Measurements from ENCODE around the gene MOB2.
A peak's percentile ranks its signal among the peaks of the same experiment; 100 is the strongest.

Gene MOB2

GRCh38 chr11:1532606-1533341, 46.2 kb upstream of the MOB2 start:
- Histone ChIP-seq H4K91ac (ENCODE audit: low read depth, low read length, poor library complexity) (no peak overlapping the region), H3K79me1 (ENCODE audit: low read depth, low read length) (peaks cover 15% of the 10 kb centered on the region), H3K27me3 (ENCODE audit: control insufficient read depth in 3 of 3, insufficient read depth in 3 of 3, low read depth in 1 of 3, low read length in 3 of 3) (peaks cover 0 to 2% (median under 1%) of the 10 kb centered on the region in 3 experiments), H3K4me2 (ENCODE audit: insufficient read depth, low read length, poor library complexity, severe bottlenecking) (no peak overlapping the region), H4K8ac (ENCODE audit: low read depth, low read length) (no peak overlapping the region), H2BK120ac (ENCODE audit: low read depth, low read length) (no peak overlapping the region), H3K18ac (ENCODE audit: low read length) (no peak overlapping the region), H3K4ac (ENCODE audit: low read length) (no peak overlapping the region), H2BK5ac (ENCODE audit: low read length) (no peak overlapping the region), H3K23ac (ENCODE audit: low read depth, low read length, poor library complexity) (peak overlapping the region; percentile 34), H2AK5ac (ENCODE audit: low read depth, low read length) (no peak overlapping the region), H2AFZ (ENCODE audit: low read length) (no peak overlapping the region), H2BK15ac (ENCODE audit: low read length) (no peak overlapping the region), H2BK12ac (ENCODE audit: low read length) (no peak overlapping the region), H3K4me3 (ENCODE audit: low read length in 2 of 2) (no peak overlapping the region), H3K4me1 (ENCODE audit: control insufficient read depth in 2 of 2, insufficient read depth in 1 of 2, low read depth in 1 of 2, low read length in 2 of 2) (peaks cover 0 to 1% of the 10 kb centered on the region in 2 donors), H3K9me3 (replicated peaks in 1 of 2; ENCODE audit: control insufficient read depth in 2 of 2, insufficient read depth in 1 of 2, low read depth in 1 of 2, low read length in 2 of 2) (no peaks in the 10 kb centered on the region), H3K14ac (ENCODE audit: low read length) (peak overlapping the region; percentile 50), H3K36me3 (replicated peaks in 1 of 2; ENCODE audit: control insufficient read depth in 2 of 2, insufficient read depth in 2 of 2, low read length in 2 of 2) (no peaks in the 10 kb centered on the region), H3K27ac (replicated peaks; ENCODE audit: low read length) (peak overlapping the region; percentile 9), H3K9ac (ENCODE audit: low read depth, low read length, poor library complexity) (no peak overlapping the region)
- WGBS, 2 donors (ENCODE audit: extremely low coverage in 2 of 2, insufficient read length in 2 of 2, insufficient replicate concordance in 1 of 2) = no CpG with 5 or more reads among the region's 20 CpGs
- DNase-seq (ENCODE audit: low spot score) = no peak

GRCh38 chr11:1532014-1532586, 45.5 kb upstream of the MOB2 start:
- no peaks in the 10 kb centered on the region for H3K9me3 ChIP-seq (replicated peaks in 1 of 2; ENCODE audit: control insufficient read depth in 2 of 2, insufficient read depth in 1 of 2, low read depth in 1 of 2, low read length in 2 of 2)
- H3K4me1 ChIP-seq (ENCODE audit: control insufficient read depth in 2 of 2, insufficient read depth in 1 of 2, low read depth in 1 of 2, low read length in 2 of 2) = peaks cover 0 to 1% of the 10 kb centered on the region in 2 donors
- no peak overlapping the region for H4K91ac ChIP-seq (ENCODE audit: low read depth, low read length, poor library complexity)
- H2AK5ac ChIP-seq (ENCODE audit: low read depth, low read length) = no peak overlapping the region
- no peak overlapping the region for H3K27ac ChIP-seq (replicated peaks; ENCODE audit: low read length)
- DNase-seq (ENCODE audit: low spot score) = no peak
- H3K9ac ChIP-seq (ENCODE audit: low read depth, low read length, poor library complexity) = no peak overlapping the region
- H3K79me1 ChIP-seq (ENCODE audit: low read depth, low read length) = peaks cover 15% of the 10 kb centered on the region
- no peak overlapping the region for H3K14ac ChIP-seq (ENCODE audit: low read length)
- no peak overlapping the region for H2BK120ac ChIP-seq (ENCODE audit: low read depth, low read length)
- H3K4me3 ChIP-seq (ENCODE audit: low read length in 2 of 2) = no peak overlapping the region
- H2BK5ac ChIP-seq (ENCODE audit: low read length) = no peak overlapping the region
- no peak overlapping the region for H3K23ac ChIP-seq (ENCODE audit: low read depth, low read length, poor library complexity)
- no peaks in the 10 kb centered on the region for H3K27me3 ChIP-seq (ENCODE audit: control insufficient read depth in 3 of 3, insufficient read depth in 3 of 3, low read depth in 1 of 3, low read length in 3 of 3)
- H3K18ac ChIP-seq (ENCODE audit: low read length) = no peak overlapping the region
- H3K4me2 ChIP-seq (ENCODE audit: insufficient read depth, low read length, poor library complexity, severe bottlenecking) = no peak overlapping the region
- no peak overlapping the region for H2AFZ ChIP-seq (ENCODE audit: low read length)
- no CpG with 5 or more reads among the region's 17 CpGs for WGBS, 2 donors (ENCODE audit: extremely low coverage in 2 of 2, insufficient read length in 2 of 2, insufficient replicate concordance in 1 of 2)
- no peaks in the 10 kb centered on the region for H3K36me3 ChIP-seq (replicated peaks in 1 of 2; ENCODE audit: control insufficient read depth in 2 of 2, insufficient read depth in 2 of 2, low read length in 2 of 2)
- no peak overlapping the region for H4K8ac ChIP-seq (ENCODE audit: low read depth, low read length)
- no peak overlapping the region for H2BK15ac ChIP-seq (ENCODE audit: low read length)
- H2BK12ac ChIP-seq (ENCODE audit: low read length) = no peak overlapping the region
- H3K4ac ChIP-seq (ENCODE audit: low read length) = no peak overlapping the region

GRCh38 chr11:1531449-1532013, 45.0 kb upstream of the MOB2 start:
- peaks cover 15% of the 10 kb centered on the region for H3K79me1 ChIP-seq (ENCODE audit: low read depth, low read length)
- no peak overlapping the region for H2AFZ ChIP-seq (ENCODE audit: low read length)
- no peak overlapping the region for H2AK5ac ChIP-seq (ENCODE audit: low read depth, low read length)
- H2BK15ac ChIP-seq (ENCODE audit: low read length) = no peak overlapping the region
- no peak overlapping the region for H3K4ac ChIP-seq (ENCODE audit: low read length)
- peak overlapping the region; percentile 68 for H3K23ac ChIP-seq (ENCODE audit: low read depth, low read length, poor library complexity)
- no peak for DNase-seq (ENCODE audit: low spot score)
- H3K9ac ChIP-seq (ENCODE audit: low read depth, low read length, poor library complexity) = no peak overlapping the region
- H3K4me1 ChIP-seq (ENCODE audit: control insufficient read depth in 2 of 2, insufficient read depth in 1 of 2, low read depth in 1 of 2, low read length in 2 of 2) = peaks cover 0 to 1% of the 10 kb centered on the region in 2 donors
- no peak overlapping the region for H3K4me3 ChIP-seq (ENCODE audit: low read length in 2 of 2)
- H2BK120ac ChIP-seq (ENCODE audit: low read depth, low read length) = no peak overlapping the region
- H3K27ac ChIP-seq (replicated peaks; ENCODE audit: low read length) = no peak overlapping the region
- no peaks in the 10 kb centered on the region for H3K27me3 ChIP-seq (ENCODE audit: control insufficient read depth in 3 of 3, insufficient read depth in 3 of 3, low read depth in 1 of 3, low read length in 3 of 3)
- H4K8ac ChIP-seq (ENCODE audit: low read depth, low read length) = no peak overlapping the region
- H4K91ac ChIP-seq (ENCODE audit: low read depth, low read length, poor library complexity) = no peak overlapping the region
- H3K14ac ChIP-seq (ENCODE audit: low read length) = no peak overlapping the region
- peak overlapping the region; percentile 19 for H2BK5ac ChIP-seq (ENCODE audit: low read length)
- no peak overlapping the region for H3K18ac ChIP-seq (ENCODE audit: low read length)
- H2BK12ac ChIP-seq (ENCODE audit: low read length) = no peak overlapping the region
- no peaks in the 10 kb centered on the region for H3K36me3 ChIP-seq (replicated peaks in 1 of 2; ENCODE audit: control insufficient read depth in 2 of 2, insufficient read depth in 2 of 2, low read length in 2 of 2)
- no peaks in the 10 kb centered on the region for H3K9me3 ChIP-seq (replicated peaks in 1 of 2; ENCODE audit: control insufficient read depth in 2 of 2, insufficient read depth in 1 of 2, low read depth in 1 of 2, low read length in 2 of 2)
- no CpG with 5 or more reads among the region's 12 CpGs for WGBS, 2 donors (ENCODE audit: extremely low coverage in 2 of 2, insufficient read length in 2 of 2, insufficient replicate concordance in 1 of 2)
- no peak overlapping the region for H3K4me2 ChIP-seq (ENCODE audit: insufficient read depth, low read length, poor library complexity, severe bottlenecking)

- Histone ChIP-seq H3K4me3 (ENCODE audit: low read length in 2 of 2) (peak overlapping the region in 1 of 2 donors; percentile 9), H3K36me3 (replicated peaks in 1 of 2; ENCODE audit: control insufficient read depth in 2 of 2, insufficient read depth in 2 of 2, low read length in 2 of 2) (no peaks in the 10 kb centered on the region), H3K14ac (ENCODE audit: low read length) (no peak overlapping the region), H2BK5ac (ENCODE audit: low read length) (peak overlapping the region; percentile 19), H3K4me2 (ENCODE audit: insufficient read depth, low read length, poor library complexity, severe bottlenecking) (no peak overlapping the region), H3K23ac (ENCODE audit: low read depth, low read length, poor library complexity) (peak overlapping the region; percentile 68), H2BK120ac (ENCODE audit: low read depth, low read length) (no peak overlapping the region), H2AFZ (ENCODE audit: low read length) (no peak overlapping the region), H3K79me1 (ENCODE audit: low read depth, low read length) (peaks cover 15% of the 10 kb centered on the region), H4K8ac (ENCODE audit: low read depth, low read length) (no peak overlapping the region), H3K4ac (ENCODE audit: low read length) (no peak overlapping the region), H2BK12ac (ENCODE audit: low read length) (no peak overlapping the region), H3K4me1 (ENCODE audit: control insufficient read depth in 2 of 2, insufficient read depth in 1 of 2, low read depth in 1 of 2, low read length in 2 of 2) (peaks cover 0 to 1% of the 10 kb centered on the region in 2 donors), H4K91ac (ENCODE audit: low read depth, low read length, poor library complexity) (no peak overlapping the region), H3K9ac (ENCODE audit: low read depth, low read length, poor library complexity) (no peak overlapping the region), H2AK5ac (ENCODE audit: low read depth, low read length) (no peak overlapping the region), H3K27me3 (ENCODE audit: control insufficient read depth in 3 of 3, insufficient read depth in 3 of 3, low read depth in 1 of 3, low read length in 3 of 3) (no peaks in the 10 kb centered on the region), H3K27ac (replicated peaks; ENCODE audit: low read length) (no peak overlapping the region), H3K18ac (ENCODE audit: low read length) (no peak overlapping the region), H2BK15ac (ENCODE audit: low read length) (no peak overlapping the region), H3K9me3 (replicated peaks in 1 of 2; ENCODE audit: control insufficient read depth in 2 of 2, insufficient read depth in 1 of 2, low read depth in 1 of 2, low read length in 2 of 2) (no peaks in the 10 kb centered on the region)
- no CpG with 5 or more reads among the region's 19 CpGs for WGBS, 2 donors (ENCODE audit: extremely low coverage in 2 of 2, insufficient read length in 2 of 2, insufficient replicate concordance in 1 of 2)
- DNase-seq (ENCODE audit: low spot score) = no peak
Measured at GRCh38 chr11:1530686-1531448, 44.3 kb upstream of the MOB2 start.
